Measurements from ENCODE around the gene ADIPOQ.
"Not testable (repeated sequence)": the region's sequence is repeated elsewhere in the genome, so short reads cannot be mapped to it uniquely, and the experiment has no call there.

ADIPOQ gene

GRCh38 chr3:186888569-186888968, 46.1 kb downstream of the ADIPOQ start:
- DNase-seq: no peak
- in situ Hi-C loops (cut with HindIII; ENCODE audit: low pct_ligation_motif_present, low pct_unique_long_range_greater_than_20kb, low sequenced_read_pairs): no loop called here

- in situ Hi-C loops (cut with HindIII; ENCODE audit: low pct_ligation_motif_present, low pct_unique_long_range_greater_than_20kb, low sequenced_read_pairs); DNase-seq: not testable (repeated sequence)
Observed at GRCh38 chr3:186889698-186890097, 47.2 kb downstream of the ADIPOQ start.

GRCh38 chr3:186890911-186891310, 48.4 kb downstream of the ADIPOQ start:
- no peak for DNase-seq
- in situ Hi-C loops (cut with HindIII; ENCODE audit: low pct_ligation_motif_present, low pct_unique_long_range_greater_than_20kb, low sequenced_read_pairs): no loop called here

GRCh38 chr3:186893071-186893470, 50.6 kb downstream of the ADIPOQ start:
- in situ Hi-C loops (cut with HindIII; ENCODE audit: low pct_ligation_motif_present, low pct_unique_long_range_greater_than_20kb, low sequenced_read_pairs); DNase-seq: not testable (repeated sequence)

GRCh38 chr3:186895406-186895805, 52.9 kb downstream of the ADIPOQ start:
- DNase-seq: no peak
- in situ Hi-C loops (cut with HindIII; ENCODE audit: low pct_ligation_motif_present, low pct_unique_long_range_greater_than_20kb, low sequenced_read_pairs): no loop called here

GRCh38 chr3:186896006-186896405, 53.5 kb downstream of the ADIPOQ start:
- in situ Hi-C loops (cut with HindIII; ENCODE audit: low pct_ligation_motif_present, low pct_unique_long_range_greater_than_20kb, low sequenced_read_pairs): no loop called here

GRCh38 chr3:186896875-186897274, 54.4 kb downstream of the ADIPOQ start:
- in situ Hi-C loops (cut with HindIII; ENCODE audit: low pct_ligation_motif_present, low pct_unique_long_range_greater_than_20kb, low sequenced_read_pairs): no loop called here

More at GRCh38 chr3:186896006-186896405, 53.5 kb downstream of the ADIPOQ start:
- DNase-seq: no peak

GRCh38 chr3:186901135-186901734, 58.7 kb downstream of the ADIPOQ start:
- in situ Hi-C loops (cut with HindIII; ENCODE audit: low pct_ligation_motif_present, low pct_unique_long_range_greater_than_20kb, low sequenced_read_pairs): no loop called here
- no peak for DNase-seq

More at GRCh38 chr3:186896875-186897274, 54.4 kb downstream of the ADIPOQ start:
- DNase-seq: no peak

GRCh38 chr3:186902154-186902553, 59.6 kb downstream of the ADIPOQ start:
- in situ Hi-C loops (cut with HindIII; ENCODE audit: low pct_ligation_motif_present, low pct_unique_long_range_greater_than_20kb, low sequenced_read_pairs): no loop called here
- no peak for DNase-seq

GRCh38 chr3:186902713-186903112, 60.2 kb downstream of the ADIPOQ start:
- DNase-seq: no peak
- in situ Hi-C loops (cut with HindIII; ENCODE audit: low pct_ligation_motif_present, low pct_unique_long_range_greater_than_20kb, low sequenced_read_pairs): no loop called here

GRCh38 chr3:186903676-186904075, 61.2 kb downstream of the ADIPOQ start:
- in situ Hi-C loops (cut with HindIII; ENCODE audit: low pct_ligation_motif_present, low pct_unique_long_range_greater_than_20kb, low sequenced_read_pairs); DNase-seq: not testable (repeated sequence)

GRCh38 chr3:186907075-186907474, 64.6 kb downstream of the ADIPOQ start:
- in situ Hi-C loops (cut with HindIII; ENCODE audit: low pct_ligation_motif_present, low pct_unique_long_range_greater_than_20kb, low sequenced_read_pairs); DNase-seq: not testable (repeated sequence)

Data from ACHN (cell line).